ENCODE results near the gene UBE2O.

UBE2O gene

DNA sequence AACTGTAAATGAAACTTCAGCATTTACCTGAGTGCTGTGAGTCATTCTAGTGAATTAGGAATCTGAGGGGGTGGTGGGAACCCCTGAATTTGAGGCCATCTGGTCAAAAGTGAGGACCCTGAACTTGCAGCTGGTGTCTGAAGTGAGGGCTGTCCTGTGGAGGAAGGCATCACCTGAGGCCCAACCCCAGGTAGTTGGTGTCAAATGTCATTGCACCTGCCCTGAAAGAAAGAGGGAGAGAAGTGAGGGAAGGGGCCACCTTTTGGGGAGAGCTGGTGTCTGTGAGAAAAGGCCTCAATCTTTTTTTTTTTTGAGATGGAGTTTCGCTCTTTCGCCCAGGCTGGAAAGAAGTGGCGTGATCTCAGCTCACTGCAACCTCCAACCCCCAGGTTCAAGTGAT, 86.7 kb downstream of the UBE2O start:
- H3K27me3 ChIP-seq (ENCODE audit: insufficient read depth, poor library complexity, severe bottlenecking): no peaks in the 10 kb centered on the region
- DNase-seq (ENCODE audit: low read depth in 1 of 2, low spot score in 1 of 2): no peak
- no peak overlapping the region for H3K4me3 ChIP-seq (replicated peaks; ENCODE audit: insufficient read depth, low read length)
- TF ChIP-seq SPI1 (IDR thresholded peaks at IDR 0.05; ENCODE audit: borderline replicate concordance, low read depth) (no peak), REST (IDR thresholded peaks at IDR 0.05; ENCODE audit: insufficient replicate concordance, low read depth) (no peak), GABPA (IDR thresholded peaks at IDR 0.05; ENCODE audit: low read depth) (no peak), CTCF (IDR thresholded peaks at IDR 0.05; ENCODE audit: insufficient read depth, low read length) (no peak), POLR2AphosphoS5 (IDR thresholded peaks at IDR 0.05; ENCODE audit: low read depth) (no peak)
- H3K27ac ChIP-seq (replicated peaks): no peak overlapping the region

DNA sequence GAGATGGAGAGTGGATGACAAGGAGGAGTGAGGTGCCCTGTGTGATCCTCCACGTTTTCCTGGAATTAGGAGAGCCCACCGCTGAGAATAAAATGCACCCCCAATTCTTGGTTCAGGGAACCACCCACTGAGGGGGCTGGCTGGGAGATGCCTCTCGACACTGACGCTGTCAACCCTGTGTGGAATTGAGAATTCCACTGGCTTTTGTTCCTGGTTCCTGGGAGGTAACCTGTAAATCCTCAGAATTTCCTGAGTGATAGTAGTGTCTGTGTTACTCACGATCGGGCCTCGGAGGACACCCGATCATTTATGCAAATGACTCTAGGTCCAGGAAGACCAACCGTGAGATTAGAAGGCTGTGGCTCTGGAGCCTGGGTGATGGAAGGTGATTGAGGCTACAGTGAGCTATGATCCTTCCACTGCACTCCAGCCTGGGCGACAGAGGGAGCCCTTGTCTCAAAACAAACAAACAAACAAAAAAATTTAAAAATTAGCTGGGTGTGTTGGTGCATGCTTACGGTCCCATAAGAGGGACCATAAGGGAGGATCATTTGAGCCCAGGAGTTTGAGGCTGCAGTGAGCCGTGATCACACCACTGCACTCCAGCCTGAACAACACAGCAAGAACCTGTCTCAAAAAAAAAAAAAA, 87.6 kb downstream of the UBE2O start:
- Histone ChIP-seq H3K4me3 (replicated peaks; ENCODE audit: insufficient read depth, low read length) (no peak overlapping the region), H3K27me3 (ENCODE audit: insufficient read depth, poor library complexity, severe bottlenecking) (no peaks in the 10 kb centered on the region), H3K27ac (replicated peaks) (no peak overlapping the region)
- TF ChIP-seq GABPA (IDR thresholded peaks at IDR 0.05; ENCODE audit: low read depth) (no peak), CTCF (IDR thresholded peaks at IDR 0.05; ENCODE audit: insufficient read depth, low read length) (peak; percentile 8)
- no peak for DNase-seq (ENCODE audit: low read depth in 1 of 2, low spot score in 1 of 2)

GRCh38 chr17:76363107-76363842, 89.7 kb downstream of the UBE2O start:
- no peaks in the 10 kb centered on the region for H3K27me3 ChIP-seq (ENCODE audit: insufficient read depth, poor library complexity, severe bottlenecking)
- no peak for DNase-seq (ENCODE audit: low read depth in 1 of 2, low spot score in 1 of 2)

More at GRCh38 chr17:76363107-76363842, 89.7 kb downstream of the UBE2O start:
- TF ChIP-seq POLR2AphosphoS5 (IDR thresholded peaks at IDR 0.05; ENCODE audit: low read depth): no peak
- TF ChIP-seq SPI1 (IDR thresholded peaks at IDR 0.05; ENCODE audit: borderline replicate concordance, low read depth): no peak
- no peak for TF ChIP-seq REST (IDR thresholded peaks at IDR 0.05; ENCODE audit: insufficient replicate concordance, low read depth)
- TF ChIP-seq CTCF (IDR thresholded peaks at IDR 0.05; ENCODE audit: insufficient read depth, low read length): no peak
- TF ChIP-seq GABPA (IDR thresholded peaks at IDR 0.05; ENCODE audit: low read depth): no peak
- Histone ChIP-seq H3K27ac (replicated peaks) (no peak overlapping the region), H3K4me3 (replicated peaks; ENCODE audit: insufficient read depth, low read length) (no peak overlapping the region)

Measured in HL-60 (cell line).